Lower lobe of right lung (tissue), 2 donors: ENCODE measurements around the gene LMOD2. TPM values are rescaled to one million over a fixed set of nuclear protein-coding genes. Genes with fewer than 3 reads are reported as not detected.

Experiments
- ATAC-seq, 2 donors: fragments of 200-7000 bp; cut with Tn5 transposase; one replicate each; pipeline ENCODE4 v1.9.1; 2020 to 2022; ENCODE audit warnings: mild to moderate bottlenecking in 2 of 2, moderate library complexity in 2 of 2
- DNase-seq: peaks from one replicate; pipeline ENCODE4 v3.0.0-alpha.2; 2020
- H3K27ac ChIP-seq: fragments of 200-600 bp; one replicate; pipeline ENCODE4 v1.8.0; 2022
- H3K27me3 ChIP-seq: fragments of 200-600 bp; one replicate; pipeline ENCODE4 v1.8.0; 2022; ENCODE audit warnings: low read depth
- H3K36me3 ChIP-seq: fragments of 200-600 bp; one replicate; pipeline ENCODE4 v1.8.0; 2022; ENCODE audit warnings: mild to moderate bottlenecking
- H3K4me1 ChIP-seq: fragments of 200-600 bp; one replicate; pipeline ENCODE4 v1.8.0; 2022
- H3K4me3 ChIP-seq: fragments of 200-600 bp; one replicate; pipeline ENCODE4 v1.8.0; 2022; ENCODE audit warnings: mild to moderate bottlenecking
- H3K9me3 ChIP-seq: fragments of 200-600 bp; one replicate; pipeline ENCODE4 v1.8.0; 2022
- CTCF ChIP-seq: fragments of 200-600 bp; IDR thresholded peaks from one replicate; pipeline ENCODE4 v1.8.0; 2022; ENCODE audit warnings: antibody characterized with exemption, mild to moderate bottlenecking
- intact Hi-C: fragments of 100-400 bp; cut with DNase I; formaldehyde crosslinking; loops from one replicate; pipeline ENCODE4 v1.11.0; 2022
- total RNA-seq: library from RNA; stranded (reverse); fragmentation: NEBNext Ultra II Directional; extraction: Animal tissue kit (Norgen Biotek cat#: 25700); gene quantifications from one replicate; pipeline ENCODE4 v1.2.1, GENCODE V29; 2021
- donor health status: DM: no; HTN: yes; CAD: no; lungs with severe emphysema.

Gene LMOD2
- total RNA-seq, 1 donor from 2014 or later = not detected

GRCh38 chr7:123658023-123658422, 2.4 kb downstream of the LMOD2 start:
- ATAC-seq (no peak), DNase-seq (no peak)
- no peaks in the 10 kb centered on the region for H3K27me3 ChIP-seq
- no peak for TF ChIP-seq CTCF
- H3K4me3 ChIP-seq = no peak overlapping the region
- H3K4me1 ChIP-seq = no peaks in the 10 kb centered on the region
- no peaks in the 10 kb centered on the region for H3K9me3 ChIP-seq
- no peak overlapping the region for H3K27ac ChIP-seq
- no peaks in the 10 kb centered on the region for H3K36me3 ChIP-seq
- intact Hi-C loops = no loop called here

- H3K27me3 ChIP-seq = no peaks in the 10 kb centered on the region
- H3K36me3 ChIP-seq = no peaks in the 10 kb centered on the region
- TF ChIP-seq CTCF = no peak
- H3K9me3 ChIP-seq = no peaks in the 10 kb centered on the region
- DNase-seq = no peak
- no peak overlapping the region for H3K27ac ChIP-seq
- no peaks in the 10 kb centered on the region for H3K4me1 ChIP-seq
- ATAC-seq = no peak
- no peak overlapping the region for H3K4me3 ChIP-seq
- intact Hi-C loops = no loop called here
Observed at GRCh38 chr7:123660514-123661354, 5.1 kb downstream of the LMOD2 start.

GRCh38 chr7:123661765-123662164, 6.1 kb downstream of the LMOD2 start:
- TF ChIP-seq CTCF = no peak
- Histone ChIP-seq H3K27me3 (no peaks in the 10 kb centered on the region), H3K4me3 (no peak overlapping the region), H3K4me1 (no peaks in the 10 kb centered on the region), H3K36me3 (no peaks in the 10 kb centered on the region), H3K27ac (no peak overlapping the region), H3K9me3 (no peaks in the 10 kb centered on the region)
- DNase-seq = no peak
- no peak for ATAC-seq
- intact Hi-C loops = no loop called here

- Histone ChIP-seq H3K27me3 (no peaks in the 10 kb centered on the region), H3K27ac (no peak overlapping the region), H3K36me3 (no peaks in the 10 kb centered on the region), H3K4me1 (no peaks in the 10 kb centered on the region), H3K4me3 (no peak overlapping the region), H3K9me3 (no peaks in the 10 kb centered on the region)
- intact Hi-C loops = no loop called here
- no peak for TF ChIP-seq CTCF
- ATAC-seq (no peak), DNase-seq (no peak)
Observed at GRCh38 chr7:123662293-123662692, 6.6 kb downstream of the LMOD2 start.

GRCh38 chr7:123662755-123663154, 7.1 kb downstream of the LMOD2 start:
- TF ChIP-seq CTCF = no peak
- intact Hi-C loops = no loop called here
- H3K9me3 ChIP-seq = no peaks in the 10 kb centered on the region
- ATAC-seq (no peak), DNase-seq (no peak)
- no peaks in the 10 kb centered on the region for H3K27me3 ChIP-seq
- H3K4me3 ChIP-seq = no peak overlapping the region
- no peak overlapping the region for H3K27ac ChIP-seq
- H3K36me3 ChIP-seq = no peaks in the 10 kb centered on the region
- no peaks in the 10 kb centered on the region for H3K4me1 ChIP-seq
